GM19099 (cell line): ENCODE measurements around the gene TMEM179B.

ENCODE experiments used
- POLR2A ChIP-seq: IDR thresholded peaks from 3 replicates; pipeline ENCODE4 v1.6.1; 2011; ENCODE audit warnings: low read depth; ENCODE audit not compliant: insufficient read length; ENCODE audit errors: extremely low read depth

Gene TMEM179B

GRCh38 chr11:62805961-62806441, 18.8 kb downstream of the TMEM179B start:
- TF ChIP-seq POLR2A, result no peak

GRCh38 chr11:62806611-62807121, 19.5 kb downstream of the TMEM179B start:
- TF ChIP-seq POLR2A, result no peak

GRCh38 chr11:62810748-62811147, 23.5 kb downstream of the TMEM179B start:
- TF ChIP-seq POLR2A, result no peak

GRCh38 chr11:62811659-62812058, 24.5 kb downstream of the TMEM179B start:
- TF ChIP-seq POLR2A, result no peak

GRCh38 chr11:62816557-62816956, 29.4 kb downstream of the TMEM179B start:
- no peak for TF ChIP-seq POLR2A

- no peak for TF ChIP-seq POLR2A
Observed at GRCh38 chr11:62817129-62817528, 29.9 kb downstream of the TMEM179B start.

GRCh38 chr11:62823677-62824076, 36.5 kb downstream of the TMEM179B start:
- no peak for TF ChIP-seq POLR2A

GRCh38 chr11:62830904-62831519, 43.8 kb downstream of the TMEM179B start:
- no peak for TF ChIP-seq POLR2A

- TF ChIP-seq POLR2A, result peak; percentile 73
Observed at GRCh38 chr11:62831520-62832335, 44.5 kb downstream of the TMEM179B start, which contains the start of gene STX5. Gene STX5 (minus strand): TSS chr11:62832051. CDS start chr11:62831243, 808 bp downstream.

GRCh38 chr11:62832336-62833234, 45.4 kb downstream of the TMEM179B start, which contains the start of gene TEX54:
Gene TEX54 (minus strand): TSS chr11:62832841.
- TF ChIP-seq POLR2A, result no peak

- no peak for TF ChIP-seq POLR2A
Observed at GRCh38 chr11:62835336-62835735, 48.1 kb downstream of the TMEM179B start.

- TF ChIP-seq POLR2A, result peak; percentile 94
Observed at GRCh38 chr11:62839050-62839945, 52.1 kb downstream of the TMEM179B start, which contains the start of gene WDR74. Gene WDR74 (minus strand): TSS chr11:62839590. CDS start chr11:62839570, 20 bp downstream.
